ENCODE results near the gene AIRE.
"Not testable (repeated sequence)": the region's sequence is repeated elsewhere in the genome, so short reads cannot be mapped to it uniquely, and the experiment has no call there.

- TF ChIP-seq CTCF (IDR thresholded peaks at IDR 0.05); POLR2A (IDR thresholded peaks at IDR 0.05; ENCODE audit: low read depth); EP300 (IDR thresholded peaks at IDR 0.05); POLR2AphosphoS5 (IDR thresholded peaks at IDR 0.05): not testable (repeated sequence)
Measured at GRCh38 chr21:44240353-44240752, 45.3 kb upstream of the AIRE start.
